CD4-positive, alpha-beta memory T cell (primary cell): ENCODE measurements around the gene TTLL6. TPM values are rescaled to one million over a fixed set of nuclear protein-coding genes. Genes with fewer than 3 reads are reported as not detected.

Source experiments
- CTCF ChIA-PET: fragments of 350-600 bp; sonication (Branson Sonifier 250); formaldehyde crosslinking; loops from one replicate; lab custom pipeline; 2021; ENCODE audit warnings: inconsistent platforms; ENCODE audit not compliant: partially characterized antibody; lab: Charles Lee
- POLR2A ChIA-PET: fragments of 350-600 bp; sonication (Branson Sonifier 250); formaldehyde crosslinking; loops from one replicate; lab custom pipeline; 2021; ENCODE audit not compliant: partially characterized antibody; lab: Charles Lee
- DNase-seq, 5 donors: peaks; one replicate each; pipeline versions ENCODE4 v3.0.0 to v3.0.0-alpha.2; 2020 to 2022; ENCODE audit warnings: mixed read lengths in 1 of 5
- H3K27ac ChIP-seq: one replicate; pipeline ENCODE4 v1.7.0; 2013; ENCODE audit warnings: low read depth, low read length
- H3K27me3 ChIP-seq: 2 replicates; pipeline ENCODE4 v1.7.0; 2013; ENCODE audit warnings: mild to moderate bottlenecking, low read length, moderate library complexity; ENCODE audit not compliant: insufficient read depth
- H3K36me3 ChIP-seq: 2 replicates; pipeline ENCODE4 v1.7.0; 2013; ENCODE audit warnings: mild to moderate bottlenecking, low read length, moderate library complexity; ENCODE audit not compliant: insufficient read depth
- H3K4me1 ChIP-seq: 2 replicates; pipeline ENCODE4 v1.7.0; 2013; ENCODE audit warnings: mild to moderate bottlenecking, low read length, moderate library complexity; ENCODE audit not compliant: insufficient read depth
- H3K4me3 ChIP-seq, 2 donors: one replicate each; pipeline ENCODE4 v1.7.0; 2013; ENCODE audit warnings: low read length in 2 of 2, mild to moderate bottlenecking in 1 of 2
- H3K9me3 ChIP-seq, 2 donors: one replicate each; pipeline ENCODE4 v1.7.0; 2013; ENCODE audit warnings: low read length in 2 of 2, control low read depth in 1 of 2; ENCODE audit not compliant: control insufficient read depth in 1 of 2
- H3K27ac Mint-ChIP-seq, 7 donors: one replicate each; pipeline ENCODE4 v1.8.0; 2020 to 2021; ENCODE audit warnings: mixed read lengths in 7 of 7, mild to moderate bottlenecking in 6 of 7, inconsistent platforms in 3 of 7, moderate library complexity in 3 of 7
- H3K27me3 Mint-ChIP-seq, 2 donors: one replicate each; pipeline ENCODE4 v1.8.0; 2020 to 2021; ENCODE audit warnings: mixed read lengths in 2 of 2
- H3K36me3 Mint-ChIP-seq, 2 donors: one replicate each; pipeline ENCODE4 v1.8.0; 2020 to 2021; ENCODE audit warnings: mixed read lengths in 2 of 2, inconsistent platforms in 1 of 2, mild to moderate bottlenecking in 1 of 2
- H3K4me1 Mint-ChIP-seq, 4 donors: one replicate each; pipeline ENCODE4 v1.8.0; 2020 to 2021; ENCODE audit warnings: mixed read lengths in 4 of 4, mild to moderate bottlenecking in 1 of 4
- H3K4me3 Mint-ChIP-seq, 8 donors: one replicate each; pipeline ENCODE4 v1.8.0; 2020 to 2021; ENCODE audit warnings: mixed read lengths in 8 of 8, mild to moderate bottlenecking in 7 of 8, moderate library complexity in 6 of 8, inconsistent platforms in 3 of 8
- H3K9me3 Mint-ChIP-seq, 8 donors: one replicate each; pipeline ENCODE4 v1.8.0; 2020 to 2021; ENCODE audit warnings: mixed read lengths in 8 of 8, mild to moderate bottlenecking in 5 of 8, inconsistent platforms in 3 of 8, moderate library complexity in 1 of 8
- intact Hi-C: fragments of 100-400 bp; cut with micrococcal nuclease; formaldehyde crosslinking; loops from one replicate; pipeline ENCODE4 v1.15.1; 2023
- polyA plus RNA-seq, 2 donors: library from polyadenylated mRNA; unstranded; fragments of 300-500 nt; fragmentation: Illumina TruSeq; gene quantifications; one replicate each; pipeline ENCODE4 v1.2.3, GENCODE V29; 2021
- total RNA-seq, 2 experiments: library from RNA; stranded (reverse); gene quantifications; one replicate each; pipeline ENCODE4 v1.2.3, GENCODE V29; 2021

Gene TTLL6
- total and polyA plus RNA-seq, 4 experiments from 2014 or later, result not detected

GRCh38 chr17:48790607-48791127, 26.4 kb downstream of the TTLL6 start:
- Mint-ChIP-seq H3K27me3 (peaks cover 26 to 49% of the 10 kb centered on the region in 2 donors), H3K4me3 (no peak overlapping the region), H3K4me1 (no peaks in the 10 kb centered on the region), H3K27ac (no peak overlapping the region), H3K36me3 (no peaks in the 10 kb centered on the region), H3K9me3 (no peaks in the 10 kb centered on the region)
- no peak for DNase-seq
- Histone ChIP-seq H3K36me3 (no peaks in the 10 kb centered on the region), H3K4me3 (no peak overlapping the region), H3K9me3 (no peaks in the 10 kb centered on the region), H3K4me1 (no peaks in the 10 kb centered on the region), H3K27ac (no peak overlapping the region), H3K27me3 (no peaks in the 10 kb centered on the region)
- intact Hi-C loops, result loop anchor here (5.0 kb wide), 1 partner anchor 113 kb away; no protein-coding TSS in a partner anchor
- ChIA-PET CTCF (interaction anchor here (0.7 to 2.5 kb wide), 8 partner anchors 9 to 117 kb away, joined by 3 to 20 read pairs (median 6); partner anchors contain the start of gene PRAC2), POLR2A (no interaction called here)

- H3K4me1 ChIP-seq, result no peaks in the 10 kb centered on the region
- DNase-seq, result no peak
- H3K27me3 ChIP-seq, result no peaks in the 10 kb centered on the region
- H3K4me3 ChIP-seq, result no peak overlapping the region
- CTCF ChIA-PET, result interaction anchor here (1.6 to 3.8 kb wide), 3 partner anchors 16 to 111 kb away, joined by 5 to 17 read pairs (median 6); no protein-coding TSS in a partner anchor
- Mint-ChIP-seq H3K36me3 (no peaks in the 10 kb centered on the region), H3K4me3 (no peak overlapping the region), H3K27ac (no peak overlapping the region), H3K27me3 (peaks cover 22 to 42% of the 10 kb centered on the region in 2 donors), H3K4me1 (no peaks in the 10 kb centered on the region), H3K9me3 (no peaks in the 10 kb centered on the region)
- POLR2A ChIA-PET, result no interaction called here
- no peaks in the 10 kb centered on the region for H3K9me3 ChIP-seq
- intact Hi-C loops, result no loop called here
- no peaks in the 10 kb centered on the region for H3K36me3 ChIP-seq
- no peak overlapping the region for H3K27ac ChIP-seq
Measured at GRCh38 chr17:48787828-48788227, 29.2 kb downstream of the TTLL6 start.

- Mint-ChIP-seq H3K9me3 (no peaks in the 10 kb centered on the region), H3K4me1 (no peaks in the 10 kb centered on the region), H3K4me3 (no peak overlapping the region), H3K27ac (no peak overlapping the region), H3K36me3 (no peaks in the 10 kb centered on the region), H3K27me3 (peaks cover 10 to 19% of the 10 kb centered on the region in 2 donors)
- Histone ChIP-seq H3K4me3 (no peak overlapping the region), H3K27ac (no peak overlapping the region), H3K9me3 (no peaks in the 10 kb centered on the region), H3K36me3 (no peaks in the 10 kb centered on the region), H3K4me1 (no peaks in the 10 kb centered on the region), H3K27me3 (no peaks in the 10 kb centered on the region)
- POLR2A ChIA-PET, result no interaction called here
- CTCF ChIA-PET, result no interaction called here
- DNase-seq, result no peak
- intact Hi-C loops, result no loop called here
Measured at GRCh38 chr17:48779421-48779820, 37.6 kb downstream of the TTLL6 start.

GRCh38 chr17:48776602-48777001, 40.4 kb downstream of the TTLL6 start:
- no peaks in the 10 kb centered on the region for H3K9me3 Mint-ChIP-seq
- H3K36me3 ChIP-seq, result no peaks in the 10 kb centered on the region
- intact Hi-C loops, result no loop called here
- H3K36me3 Mint-ChIP-seq, result no peaks in the 10 kb centered on the region
- H3K4me3 ChIP-seq, result no peak overlapping the region
- H3K27me3 ChIP-seq, result no peaks in the 10 kb centered on the region
- CTCF ChIA-PET, result no interaction called here
- no peak for DNase-seq
- H3K4me1 ChIP-seq, result no peaks in the 10 kb centered on the region
- H3K27me3 Mint-ChIP-seq, result peaks cover 20 to 25% of the 10 kb centered on the region in 2 donors
- H3K4me1 Mint-ChIP-seq, result no peaks in the 10 kb centered on the region
- POLR2A ChIA-PET, result no interaction called here
- no peak overlapping the region for H3K27ac ChIP-seq
- H3K4me3 Mint-ChIP-seq, result no peak overlapping the region
- H3K27ac Mint-ChIP-seq, result no peak overlapping the region
- no peaks in the 10 kb centered on the region for H3K9me3 ChIP-seq

GRCh38 chr17:48773245-48773644, 43.8 kb downstream of the TTLL6 start:
- intact Hi-C loops, result no loop called here

GRCh38 chr17:48770954-48771353, 46.1 kb downstream of the TTLL6 start:
- Mint-ChIP-seq H3K36me3 (peaks cover 0 to 4% of the 10 kb centered on the region in 2 donors), H3K9me3 (no peaks in the 10 kb centered on the region), H3K4me1 (no peaks in the 10 kb centered on the region), H3K4me3 (peak overlapping the region in 1 of 8 donors; percentile 35), H3K27me3 (peaks cover 39 to 44% of the 10 kb centered on the region in 2 donors), H3K27ac (no peak overlapping the region)
- H3K4me1 ChIP-seq, result no peaks in the 10 kb centered on the region
- no peak for DNase-seq
- H3K4me3 ChIP-seq, result no peak overlapping the region
- no peaks in the 10 kb centered on the region for H3K9me3 ChIP-seq
- H3K27me3 ChIP-seq, result no peaks in the 10 kb centered on the region
- intact Hi-C loops, result no loop called here
- ChIA-PET CTCF (interaction anchor here (4.4 kb wide), 1 partner anchor 33 kb away, joined by 16 read pairs; no protein-coding TSS in a partner anchor), POLR2A (no interaction called here)
- no peaks in the 10 kb centered on the region for H3K36me3 ChIP-seq
- no peak overlapping the region for H3K27ac ChIP-seq

More at GRCh38 chr17:48773245-48773644, 43.8 kb downstream of the TTLL6 start:
- peaks cover 34 to 37% of the 10 kb centered on the region in 2 donors for H3K27me3 Mint-ChIP-seq
- no peak overlapping the region for H3K4me3 Mint-ChIP-seq
- POLR2A ChIA-PET, result no interaction called here
- H3K9me3 ChIP-seq, result no peaks in the 10 kb centered on the region
- no peaks in the 10 kb centered on the region for H3K4me1 ChIP-seq
- H3K27ac Mint-ChIP-seq, result no peak overlapping the region
- H3K36me3 Mint-ChIP-seq, result peaks cover 0 to 4% of the 10 kb centered on the region in 2 donors
- CTCF ChIA-PET, result no interaction called here
- no peaks in the 10 kb centered on the region for H3K4me1 Mint-ChIP-seq
- no peak overlapping the region for H3K27ac ChIP-seq
- no peak for DNase-seq
- no peaks in the 10 kb centered on the region for H3K27me3 ChIP-seq
- H3K4me3 ChIP-seq, result no peak overlapping the region
- no peaks in the 10 kb centered on the region for H3K36me3 ChIP-seq
- no peaks in the 10 kb centered on the region for H3K9me3 Mint-ChIP-seq

- H3K27me3 Mint-ChIP-seq, result peaks cover 38 to 39% of the 10 kb centered on the region in 2 donors
- Histone ChIP-seq H3K36me3 (no peaks in the 10 kb centered on the region), H3K27ac (no peak overlapping the region), H3K4me3 (no peak overlapping the region), H3K9me3 (no peaks in the 10 kb centered on the region), H3K27me3 (no peaks in the 10 kb centered on the region), H3K4me1 (no peaks in the 10 kb centered on the region)
- intact Hi-C loops, result no loop called here
- H3K36me3 Mint-ChIP-seq, result peaks cover 0 to 4% of the 10 kb centered on the region in 2 donors
- no peak for DNase-seq
- POLR2A ChIA-PET, result no interaction called here
- no peaks in the 10 kb centered on the region for H3K4me1 Mint-ChIP-seq
- no peak overlapping the region for H3K27ac Mint-ChIP-seq
- H3K9me3 Mint-ChIP-seq, result no peaks in the 10 kb centered on the region
- CTCF ChIA-PET, result interaction anchor here (0.8 to 4.4 kb wide), 2 partner anchors 22 to 34 kb away, joined by 3 to 16 read pairs; no protein-coding TSS in a partner anchor
- no peak overlapping the region for H3K4me3 Mint-ChIP-seq
Measured at GRCh38 chr17:48769009-48769675, 47.9 kb downstream of the TTLL6 start.
